CD4-positive, alpha-beta T cell treated with Interleukin-1 beta for 1 hour (primary cell): ENCODE results near the gene ARHGEF40.

Experiments used
- DNase-seq, 2 donors: peaks; one replicate each; pipeline ENCODE4 v3.0.0-alpha.2; 2020 to 2022

The ARHGEF40 gene

DNA sequence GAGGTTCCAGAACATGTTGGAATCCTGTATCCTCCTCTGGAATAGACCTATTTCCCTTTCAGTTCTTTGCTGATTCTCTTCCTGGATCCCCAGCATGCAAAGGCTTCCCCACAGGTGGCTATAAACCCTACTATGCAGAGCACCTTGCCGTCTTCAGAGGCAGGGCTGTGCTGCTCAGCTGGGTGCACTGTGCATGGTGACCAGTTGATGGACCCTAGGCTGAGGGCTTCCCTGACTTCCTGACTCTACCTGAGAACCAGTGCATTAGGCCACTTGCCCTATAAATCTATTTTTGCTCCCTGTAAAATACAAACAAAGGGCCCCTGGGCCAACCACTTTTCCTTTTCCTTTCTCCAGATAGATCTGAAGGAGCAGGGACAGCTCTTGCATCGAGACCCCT lies 14.3 kb downstream of the ARHGEF40 start:
- DNase-seq = no peak

DNA sequence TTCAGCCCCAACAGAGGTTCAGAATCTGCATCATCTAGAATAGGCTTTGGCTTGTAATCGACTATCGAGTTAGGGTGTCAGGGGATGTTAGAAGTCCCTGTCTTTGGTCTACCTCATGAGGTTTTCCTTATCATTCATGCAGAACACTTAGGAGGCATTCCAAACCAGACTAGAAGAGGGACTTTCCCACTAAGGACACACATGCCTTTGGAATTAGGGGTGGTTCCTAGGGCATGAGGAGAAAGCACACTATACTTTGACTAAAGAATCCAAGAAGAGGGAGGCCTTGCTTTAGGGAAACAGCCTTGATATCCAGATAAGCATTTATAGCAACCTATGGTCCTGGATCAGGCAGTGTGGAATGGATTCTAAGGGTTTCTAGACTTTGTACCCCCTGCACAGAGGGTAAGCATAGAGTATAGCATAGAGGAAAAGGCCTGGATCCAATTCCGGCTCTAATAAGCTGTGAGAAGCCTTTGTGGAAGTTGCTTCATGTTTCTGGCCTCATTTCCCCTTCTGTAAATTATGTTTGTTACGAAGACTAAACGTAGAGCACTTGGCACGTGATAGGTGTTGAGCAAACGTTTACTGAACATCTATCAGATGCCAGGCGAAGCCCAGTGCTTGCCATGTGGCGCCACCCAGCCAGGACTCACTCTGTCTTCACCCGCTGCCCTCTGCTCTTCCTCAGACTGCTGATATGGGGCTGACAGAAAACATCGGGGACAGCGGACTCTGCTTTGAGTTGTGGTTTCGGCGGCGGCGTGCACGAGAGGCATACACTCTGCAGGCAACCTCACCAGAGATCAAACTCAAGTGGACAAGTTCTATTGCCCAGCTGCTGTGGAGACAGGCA lies 15.1 kb downstream of the ARHGEF40 start:
- peak in 1 of 2 donors; percentile 50 for DNase-seq

DNA sequence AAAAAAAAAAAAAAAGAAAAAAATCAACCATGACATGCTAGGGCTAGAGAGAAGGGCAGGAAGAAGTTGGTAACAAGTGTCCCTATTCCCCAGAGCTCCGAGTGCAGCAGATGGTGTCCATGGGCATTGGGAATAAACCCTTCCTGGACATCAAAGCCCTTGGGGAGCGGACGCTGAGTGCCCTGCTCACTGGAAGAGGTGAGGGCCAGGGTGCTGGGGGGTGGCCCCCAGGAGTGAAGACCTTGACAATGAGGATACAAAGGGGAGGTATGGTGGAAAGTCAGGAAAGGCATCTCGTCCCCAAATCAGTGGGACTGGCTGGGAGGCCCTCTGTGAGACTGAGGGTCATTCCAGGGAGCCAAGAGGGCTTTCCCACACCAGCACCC lies 16.8 kb downstream of the ARHGEF40 start:
- DNase-seq = no peak

DNA sequence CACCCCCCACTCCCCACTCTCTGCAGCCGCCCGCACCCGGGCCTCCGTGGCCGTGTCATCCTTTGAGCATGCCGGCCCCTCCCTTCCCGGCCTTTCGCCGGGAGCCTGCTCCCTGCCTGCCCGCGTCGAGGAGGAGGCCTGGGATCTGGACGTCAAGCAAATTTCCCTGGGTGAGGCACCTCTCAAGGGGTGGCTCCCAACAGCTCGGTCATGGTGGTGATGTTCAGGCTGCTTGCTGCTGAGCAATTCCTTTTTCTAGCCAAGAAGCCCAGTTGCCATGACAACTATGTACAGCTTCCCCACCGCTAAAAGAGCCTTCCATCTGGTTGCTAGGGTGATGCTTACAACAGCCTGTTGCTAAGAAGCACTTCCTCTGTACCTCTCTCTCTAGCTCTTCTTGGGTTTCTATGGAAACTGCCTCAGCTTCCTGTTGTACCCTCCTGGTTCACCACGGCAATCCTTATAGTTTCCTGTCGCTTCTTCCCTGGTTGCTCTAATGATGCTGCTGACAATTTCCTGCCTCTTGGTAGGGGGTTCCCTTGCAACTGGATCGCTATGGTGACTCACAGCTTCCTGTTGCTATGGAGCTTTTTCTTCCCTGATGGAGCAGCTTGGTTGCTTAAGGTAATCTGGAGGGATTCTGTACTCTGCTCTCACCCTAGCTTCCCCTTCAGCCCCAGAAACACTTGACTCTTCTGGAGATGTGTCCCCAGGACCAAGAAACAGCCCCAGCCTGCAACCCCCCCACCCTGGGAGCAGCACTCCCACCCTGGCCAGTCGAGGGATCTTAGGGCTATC lies 17.4 kb downstream of the ARHGEF40 start:
- peak; percentile 93 to 94 for DNase-seq

DNA sequence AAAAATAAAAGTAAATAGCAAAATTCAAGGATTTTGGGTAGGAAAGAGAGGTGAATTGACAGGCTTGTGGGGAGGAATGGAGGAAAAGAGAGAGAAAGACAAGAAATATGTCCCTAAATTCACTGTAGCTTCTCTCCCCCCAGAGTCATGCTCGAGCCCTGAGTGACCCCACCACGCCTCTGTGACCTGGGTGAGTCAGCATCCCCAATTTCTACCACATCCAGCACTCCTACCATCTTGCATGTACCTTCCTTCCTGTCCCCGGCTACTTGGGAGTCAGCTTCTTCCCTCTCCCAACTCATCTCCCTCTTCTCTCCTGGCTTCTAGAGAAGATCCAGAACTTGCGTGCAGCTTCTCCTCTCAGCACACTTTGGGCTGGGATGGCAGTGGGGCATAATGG lies 18.6 kb downstream of the ARHGEF40 start:
- no peak for DNase-seq

DNA sequence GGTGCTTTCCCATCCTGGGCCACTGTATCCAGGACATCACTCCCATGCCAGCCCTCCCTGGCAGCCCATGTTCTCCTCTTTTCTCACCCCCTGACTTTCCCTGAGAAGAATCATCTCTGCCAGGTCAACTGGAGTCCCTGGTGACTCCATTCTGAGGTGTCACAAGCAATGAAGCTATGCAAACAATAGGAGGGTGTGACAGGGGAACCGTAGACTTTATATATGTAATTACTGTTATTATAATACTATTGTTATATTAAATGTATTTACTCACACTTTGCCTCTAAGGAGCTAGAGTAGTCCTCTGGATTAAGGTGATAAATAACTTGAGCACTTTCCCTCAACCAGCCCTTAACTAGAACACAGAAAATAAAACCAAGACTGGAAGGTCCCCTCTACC lies 19.2 kb downstream of the ARHGEF40 start:
- no peak for DNase-seq

DNA sequence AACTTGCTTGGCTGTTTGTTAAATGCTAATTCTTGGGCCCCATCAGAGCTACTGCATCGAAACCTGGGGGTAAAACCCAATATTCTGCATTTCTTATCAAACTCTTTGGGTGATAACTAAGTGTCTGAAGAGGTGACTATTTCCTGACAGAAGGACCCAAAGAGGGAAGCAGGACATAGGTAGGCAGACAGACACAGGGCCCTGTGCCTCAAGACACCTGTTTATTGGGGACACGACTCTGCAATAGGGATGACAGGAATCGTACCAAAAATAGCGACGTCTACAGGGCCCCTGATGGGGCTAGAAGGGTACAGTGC lies 19.7 kb downstream of the ARHGEF40 start:
- DNase-seq = no peak

DNA sequence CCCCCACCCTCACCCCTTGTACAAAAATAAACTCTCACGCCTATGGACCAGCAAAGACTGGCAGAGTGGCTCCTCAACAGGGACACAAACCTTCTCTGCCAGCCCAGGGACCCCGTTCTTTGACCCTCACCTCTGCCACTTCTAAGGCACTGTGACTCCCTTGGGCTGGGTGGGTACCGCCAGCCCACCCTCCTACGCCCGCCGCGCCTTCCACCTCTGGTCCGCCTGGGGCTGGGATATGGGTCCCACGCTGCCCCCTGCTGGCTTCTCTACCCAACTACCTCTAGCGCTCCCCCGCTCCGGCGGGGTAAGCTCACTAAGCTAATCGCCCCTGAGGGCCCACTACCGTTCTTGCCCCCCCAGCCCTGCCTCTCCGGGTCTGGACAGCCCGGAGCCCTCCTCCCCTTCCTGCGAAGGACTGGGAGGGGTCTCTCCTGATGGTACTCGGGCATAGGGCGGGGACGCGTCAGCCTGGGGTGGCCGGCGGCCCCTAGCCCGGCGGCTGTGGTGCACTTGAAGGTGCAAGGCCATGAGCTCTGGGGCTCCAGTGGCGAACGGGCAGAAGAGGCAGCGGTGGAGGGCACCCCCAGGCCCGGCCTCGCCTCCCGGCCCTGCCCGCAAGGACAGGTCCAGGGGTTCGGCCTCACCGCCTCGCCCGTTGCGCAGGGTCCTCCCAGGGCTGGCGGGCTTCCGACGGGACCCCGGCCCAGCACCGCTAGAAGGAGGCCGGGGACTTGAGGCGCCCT lies 20.3 kb downstream of the ARHGEF40 start:
- DNase-seq = no peak

DNA sequence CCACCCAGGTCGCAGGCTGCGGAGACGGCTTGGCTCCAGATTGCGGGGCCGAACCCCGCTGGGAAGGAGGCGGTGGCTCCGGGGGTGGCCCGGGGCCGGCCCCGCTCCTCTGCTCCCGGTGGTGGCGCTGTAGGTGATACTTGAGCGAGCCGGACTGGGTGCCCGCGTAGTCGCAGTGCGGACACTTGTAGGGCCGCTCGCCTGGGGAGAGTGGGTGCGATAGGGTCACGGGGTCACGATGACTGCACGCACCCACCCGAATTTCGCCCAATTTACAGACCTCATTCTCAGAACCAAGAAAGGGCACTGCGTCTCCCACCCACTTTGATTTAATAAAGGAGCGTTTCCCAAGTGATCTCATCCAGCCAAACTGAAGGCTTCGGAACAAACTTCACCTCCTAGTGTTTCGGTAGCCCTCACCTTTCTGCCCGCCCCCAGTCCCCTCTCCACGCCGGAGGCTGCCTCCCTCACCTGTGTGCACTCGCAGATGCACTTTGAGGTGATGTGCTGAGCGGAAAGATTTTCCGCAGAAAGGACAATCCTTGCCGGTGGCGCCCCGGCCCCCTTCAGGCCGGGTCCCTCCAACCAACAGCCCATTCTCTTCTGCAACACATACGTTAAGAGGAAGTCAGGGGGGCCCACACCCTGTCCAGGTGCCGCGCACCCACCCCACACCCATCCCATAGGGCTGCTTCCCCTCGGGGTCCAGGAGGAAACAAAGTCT lies 21.0 kb downstream of the ARHGEF40 start:
- DNase-seq = no peak

DNA sequence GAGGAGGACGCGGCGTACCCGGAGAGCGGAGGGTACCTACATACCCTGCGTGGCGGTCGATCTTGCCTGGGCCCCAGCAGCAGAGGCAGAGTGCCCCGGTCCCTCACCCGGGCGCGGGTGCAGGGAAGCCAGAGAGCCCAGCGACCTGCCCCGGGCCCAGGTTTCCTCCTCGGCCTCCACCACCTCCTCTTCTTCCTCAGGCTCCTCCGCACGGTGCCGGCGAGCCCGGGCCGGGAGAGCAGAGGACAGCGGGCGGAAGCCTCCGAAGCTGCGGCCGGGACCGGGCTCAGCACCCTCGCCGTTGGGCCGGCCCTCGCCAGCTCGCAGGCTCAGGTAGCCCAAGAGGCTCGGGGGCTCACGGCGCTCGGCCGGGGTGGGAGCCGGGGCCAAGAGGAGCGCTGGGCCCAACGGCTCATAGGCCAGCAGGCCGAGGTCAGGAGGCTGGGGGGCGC lies 21.7 kb downstream of the ARHGEF40 start:
- no peak for DNase-seq

DNA sequence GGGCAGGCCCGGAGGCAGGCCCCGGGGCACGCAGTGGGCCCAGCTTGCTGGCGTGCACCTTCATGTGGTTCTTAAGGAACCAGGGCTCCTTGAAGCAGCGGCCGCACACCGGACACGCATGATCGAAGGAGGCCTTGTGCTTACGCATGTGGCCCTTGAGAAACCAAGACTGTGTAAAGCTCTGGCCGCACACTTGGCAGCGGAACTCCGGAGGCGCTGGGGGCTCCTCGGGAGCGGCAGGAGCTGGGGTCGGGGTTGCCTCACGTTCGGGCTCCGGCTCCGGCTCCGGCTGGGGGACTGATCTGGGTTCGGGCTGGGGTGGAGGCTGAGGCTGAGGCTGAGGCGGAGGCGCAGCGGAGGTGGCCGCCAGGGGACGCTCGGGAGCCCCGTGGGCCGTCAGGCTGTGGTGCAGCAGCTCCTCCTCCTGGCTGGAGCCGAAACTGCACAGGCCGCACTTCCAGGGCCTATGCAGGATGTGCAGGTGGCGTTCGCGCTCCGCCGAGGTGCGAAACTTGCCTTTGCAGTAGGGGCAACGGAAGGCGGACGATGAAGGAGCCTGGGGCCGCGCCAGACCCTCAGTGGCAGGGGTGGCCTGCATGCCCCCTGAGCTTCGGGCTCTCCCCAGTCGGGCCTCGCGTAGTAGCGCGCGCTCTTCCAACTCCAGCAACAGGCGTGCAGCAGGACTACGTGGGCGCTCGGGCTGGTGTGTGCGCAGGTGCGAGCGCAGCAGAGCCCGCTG lies 22.3 kb downstream of the ARHGEF40 start:
- DNase-seq = peak; percentile 87 to 90

DNA sequence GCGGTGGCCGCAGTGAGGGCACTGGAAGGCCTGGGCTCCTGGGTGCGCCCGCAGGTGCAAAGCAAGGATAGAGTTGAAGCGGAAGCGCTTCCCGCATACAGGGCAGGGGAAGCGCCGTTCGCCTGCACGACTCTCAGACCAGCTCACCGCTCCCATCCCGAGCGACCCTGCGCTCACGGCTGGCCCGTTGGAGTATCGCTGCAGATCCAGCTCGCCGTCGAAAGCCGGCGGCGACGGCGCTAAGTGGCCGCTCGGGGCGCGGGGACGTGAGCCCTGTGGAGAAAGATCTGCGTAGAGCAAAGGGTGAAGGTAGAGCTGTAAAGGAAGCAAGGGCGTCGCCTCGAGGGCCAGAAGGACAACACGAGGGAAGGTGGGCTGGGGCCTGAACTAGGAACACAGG lies 22.9 kb downstream of the ARHGEF40 start:
- no peak for DNase-seq

DNA sequence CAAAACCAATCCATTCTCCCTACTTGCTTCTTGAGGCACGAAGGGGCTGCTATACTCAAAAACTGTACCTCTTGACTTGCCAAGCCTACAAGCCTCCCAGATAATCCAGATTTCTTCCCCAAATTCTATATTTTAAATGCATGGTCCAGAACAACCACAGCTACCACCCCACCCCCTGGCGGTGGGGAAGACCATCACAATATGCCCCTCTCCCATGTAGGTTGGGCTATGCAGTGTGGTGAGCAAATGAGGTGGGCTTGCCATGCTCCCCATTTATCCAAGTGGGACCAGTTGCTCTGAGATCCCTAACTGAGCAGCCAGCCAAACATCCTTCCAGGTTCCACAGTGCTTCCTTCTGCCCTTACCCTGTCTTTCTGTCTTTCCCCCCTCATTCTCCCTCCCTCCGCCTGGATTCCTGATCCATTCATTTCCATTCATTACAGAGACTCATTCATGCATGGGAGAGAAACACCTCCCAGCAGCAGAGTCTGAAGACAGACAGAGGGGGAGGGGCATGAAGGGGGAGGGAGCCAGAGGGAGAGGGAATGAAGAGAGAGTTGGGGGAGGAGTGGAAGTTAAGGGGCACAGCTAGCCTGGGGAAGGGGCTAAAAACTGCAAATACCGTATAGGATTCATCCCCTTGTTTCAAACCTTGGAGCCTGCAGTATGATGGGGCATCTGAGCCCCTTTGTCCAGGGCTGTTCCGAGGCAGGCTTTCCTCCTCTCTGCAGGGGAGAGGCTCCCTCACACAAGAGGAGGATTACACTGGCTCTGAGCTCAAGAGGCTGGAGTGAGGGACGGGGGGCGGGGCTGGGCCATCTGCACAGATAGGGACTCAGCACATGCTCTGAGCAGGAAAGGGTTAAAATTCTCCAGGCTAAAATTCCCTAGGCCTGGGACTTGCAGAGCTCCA lies 23.9 kb downstream of the ARHGEF40 start:
- DNase-seq = no peak

DNA sequence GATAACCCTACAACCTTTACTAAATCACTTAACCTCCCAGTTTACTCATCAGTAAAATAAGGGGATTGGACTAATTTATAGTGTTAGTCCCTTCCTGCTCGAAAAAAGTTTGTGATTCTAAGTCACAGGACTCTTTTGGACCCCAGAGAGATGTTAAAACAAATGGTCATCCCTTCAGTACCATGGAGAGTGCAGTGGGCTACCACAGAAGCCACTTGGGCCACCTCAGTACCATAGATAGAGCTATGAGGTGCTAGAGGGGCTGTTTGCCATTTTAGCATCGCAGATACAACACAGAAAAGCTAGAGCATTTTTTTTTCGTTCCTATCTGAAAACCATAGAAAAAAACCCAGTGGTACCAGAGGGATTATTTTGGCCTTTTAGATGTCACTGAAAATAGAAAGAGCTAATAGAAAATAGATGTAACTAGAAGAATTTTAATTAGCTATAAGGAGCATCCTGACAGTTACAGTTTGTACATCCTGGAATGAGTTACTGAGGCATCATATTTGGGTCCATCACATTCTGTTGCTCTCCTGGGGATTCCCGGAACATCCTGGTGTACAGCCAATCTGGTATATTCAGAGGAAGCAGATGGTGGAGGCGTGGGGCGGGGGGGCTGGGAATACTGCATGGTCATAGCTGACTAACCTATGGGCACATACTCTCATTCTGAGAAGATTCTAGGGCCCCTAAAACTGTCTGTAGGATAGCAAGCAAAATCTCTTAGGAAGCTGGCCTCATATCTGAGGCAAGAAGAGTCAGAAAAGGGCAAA lies 25.5 kb downstream of the ARHGEF40 start:
- no peak for DNase-seq

DNA sequence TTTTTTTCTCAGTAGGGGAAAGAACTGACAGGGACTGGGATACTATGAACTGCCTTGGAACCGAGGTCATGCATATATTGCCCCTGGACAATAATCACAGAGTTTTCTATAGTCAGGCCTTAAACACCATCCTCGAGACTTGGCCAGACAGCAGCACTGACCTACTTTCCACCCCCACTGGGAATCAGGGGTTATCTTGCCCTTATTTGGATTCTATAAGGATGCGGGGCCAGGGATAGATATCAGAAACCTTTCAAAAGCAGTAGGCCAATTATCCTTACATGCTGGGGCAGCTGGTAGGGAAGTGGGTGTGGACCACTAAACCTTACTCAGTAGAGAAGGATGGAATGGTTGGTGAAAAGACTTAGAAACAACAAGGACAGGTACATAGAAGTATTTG lies 26.3 kb downstream of the ARHGEF40 start:
- no peak for DNase-seq

DNA sequence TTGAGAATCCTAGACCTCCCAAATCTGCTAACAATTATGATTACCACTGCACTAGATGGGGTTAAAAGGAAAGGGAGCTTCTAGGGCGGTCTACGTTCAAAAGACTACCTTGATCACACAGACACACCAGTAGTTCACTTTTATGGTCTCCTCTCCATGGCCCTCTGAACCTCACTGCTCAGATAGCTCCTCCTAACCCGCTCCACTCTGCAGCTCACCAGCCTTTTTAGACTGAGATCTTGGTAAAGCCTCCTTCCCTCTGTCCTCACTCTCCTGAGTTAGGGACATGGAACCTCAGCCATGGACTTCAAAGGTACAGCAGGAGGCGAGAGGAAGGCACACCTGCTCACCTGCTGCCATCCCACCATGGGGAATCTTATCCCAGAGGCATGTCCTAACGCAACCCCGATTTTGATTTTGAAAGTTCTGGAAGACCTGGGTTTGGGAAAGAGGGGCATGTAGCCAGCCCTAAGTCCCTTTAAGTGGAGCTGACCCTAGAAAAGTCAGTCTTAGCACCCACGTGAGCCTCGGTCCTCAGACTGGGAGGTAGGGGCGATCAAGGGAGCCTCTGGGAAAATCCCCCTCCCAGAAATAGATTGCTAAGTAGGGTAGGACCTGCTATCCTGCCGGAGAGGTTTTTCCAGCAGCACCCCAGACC lies 27.0 kb downstream of the ARHGEF40 start:
- no peak for DNase-seq

DNA sequence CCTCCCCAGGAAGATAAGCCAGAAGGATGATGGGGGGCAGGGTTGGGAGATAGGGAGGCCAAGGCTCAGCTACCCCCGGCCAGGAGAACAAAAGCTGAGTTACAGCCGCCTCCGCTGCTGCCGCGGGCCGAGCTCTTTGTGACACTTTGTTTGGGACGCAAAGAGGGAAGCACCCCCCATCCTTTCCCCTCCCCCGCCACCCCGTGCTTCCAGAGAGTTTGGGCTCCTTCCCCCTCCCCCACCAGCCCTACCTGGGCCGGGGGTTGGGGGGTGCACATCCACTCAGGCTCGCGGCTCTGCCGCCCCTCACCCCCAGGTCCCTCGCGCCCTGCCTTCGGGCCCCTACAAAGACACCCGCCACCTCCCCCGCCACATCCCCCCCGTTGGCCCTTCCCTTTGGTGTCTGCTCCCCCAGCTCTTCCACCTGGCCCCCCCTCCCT lies 27.6 kb downstream of the ARHGEF40 start:
- peak in 1 of 2 donors; percentile 18 for DNase-seq

DNA sequence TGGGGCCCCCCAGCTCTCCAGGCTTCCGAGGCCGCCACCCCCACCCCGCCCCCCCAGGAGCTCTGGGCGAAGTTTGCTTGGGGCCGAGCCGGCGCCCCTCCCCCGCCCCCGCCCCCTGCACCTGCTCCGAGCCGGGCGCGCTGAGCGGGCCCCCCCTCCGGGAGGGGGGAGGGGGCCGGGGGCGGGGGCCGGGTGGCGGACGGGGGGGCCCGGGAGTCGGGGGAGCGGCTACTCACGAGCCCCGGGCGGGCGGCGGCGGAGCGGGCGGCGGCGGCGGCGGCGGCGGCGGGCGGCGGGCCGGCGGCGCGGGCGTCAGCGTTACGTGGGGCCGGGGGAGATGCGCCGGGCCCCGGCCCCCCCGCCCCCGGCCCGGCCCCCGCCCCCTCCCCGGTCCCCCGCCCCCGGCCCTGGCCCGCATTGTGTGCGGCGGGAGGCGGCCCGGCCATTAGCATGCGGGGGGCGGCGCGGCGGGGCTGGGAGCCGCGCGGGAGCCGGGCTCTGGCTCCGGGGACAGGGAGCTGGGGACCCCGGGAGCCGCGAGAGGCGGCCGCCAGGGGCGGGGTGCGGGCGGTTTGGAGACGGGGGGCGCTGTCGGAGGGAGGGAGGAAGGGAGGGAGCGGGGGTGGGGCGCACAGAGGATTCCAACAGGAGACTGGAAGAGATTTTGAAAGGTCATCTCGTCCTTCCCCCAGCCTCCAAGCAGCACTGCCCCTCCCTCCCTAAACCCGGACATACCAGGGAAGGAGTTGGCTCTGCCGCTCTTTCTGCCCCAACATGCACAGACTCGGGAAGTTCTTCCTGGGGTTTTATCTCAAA lies 28.2 kb downstream of the ARHGEF40 start, which contains the start of gene ZNF219:
Gene ZNF219 (minus strand): TSS at position 580 of the 816 bp plus-strand sequence. CDS start 5,064 bp downstream, outside the sequence.
- peak; percentile 50 to 57 for DNase-seq
